Measurements from ENCODE around the gene ISM1.

Gene ISM1

DNA sequence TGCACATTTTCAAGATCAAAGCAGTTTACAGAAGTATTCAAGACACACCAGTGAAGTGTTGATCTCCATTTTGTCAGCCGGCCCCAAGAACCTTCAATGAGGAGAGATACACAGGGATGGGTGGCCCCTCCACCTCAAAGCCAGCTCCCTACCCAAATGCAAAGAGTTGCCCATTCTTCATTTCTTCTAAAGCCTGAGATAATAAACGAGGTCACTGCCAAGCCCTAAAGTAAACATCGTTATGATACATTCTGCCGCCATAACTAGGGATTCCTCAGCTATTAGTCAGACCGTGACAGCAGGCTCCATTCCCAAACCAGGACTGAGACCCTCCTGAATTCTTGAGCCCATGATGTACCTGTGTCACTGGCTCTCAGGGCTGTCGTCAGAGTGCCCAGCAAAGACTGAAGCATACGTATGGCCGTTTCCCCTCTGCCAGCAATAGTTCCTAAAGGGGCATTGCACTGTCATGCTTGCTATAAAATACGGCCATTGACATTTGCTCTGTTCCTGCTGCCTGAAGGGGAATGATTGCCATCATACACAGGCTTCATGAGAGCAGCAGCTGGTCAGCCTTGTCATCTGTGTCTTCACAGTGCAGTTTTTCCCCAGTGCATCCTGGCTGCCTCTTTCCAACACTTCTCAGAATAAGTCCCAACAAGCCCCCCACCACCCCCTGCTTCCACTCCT lies 41.7 kb downstream of the ISM1 start:
- no peak for FAIRE-seq
- TF ChIP-seq POLR2AphosphoS5 (IDR thresholded peaks at IDR 0.05; ENCODE audit: low read depth, low read length) = no peak
- no peak for TF ChIP-seq TAF1 (IDR thresholded peaks at IDR 0.05; ENCODE audit: low read depth, low read length)
- TF ChIP-seq POLR2A (IDR thresholded peaks at IDR 0.05; ENCODE audit: low read depth, low read length) = no peak
- TF ChIP-seq PAX5 (IDR thresholded peaks at IDR 0.05; ENCODE audit: insufficient read depth, low read length, severe bottlenecking) = no peak
- no peak for TF ChIP-seq POU2F2 (IDR thresholded peaks at IDR 0.05; ENCODE audit: low read depth, low read length)
- no peak for TF ChIP-seq SPI1 (IDR thresholded peaks at IDR 0.05; ENCODE audit: low read depth, low read length)
- no peak for DNase-seq (ENCODE audit: insufficient read length, low spot score)

- TF ChIP-seq POLR2A (IDR thresholded peaks at IDR 0.05; ENCODE audit: low read depth, low read length) = no peak
- TF ChIP-seq TAF1 (IDR thresholded peaks at IDR 0.05; ENCODE audit: low read depth, low read length) = no peak
- no peak for TF ChIP-seq POLR2AphosphoS5 (IDR thresholded peaks at IDR 0.05; ENCODE audit: low read depth, low read length)
- no peak for TF ChIP-seq SPI1 (IDR thresholded peaks at IDR 0.05; ENCODE audit: low read depth, low read length)
- no peak for TF ChIP-seq PAX5 (IDR thresholded peaks at IDR 0.05; ENCODE audit: insufficient read depth, low read length, severe bottlenecking)
- TF ChIP-seq POU2F2 (IDR thresholded peaks at IDR 0.05; ENCODE audit: low read depth, low read length) = no peak
- FAIRE-seq (no peak), DNase-seq (ENCODE audit: insufficient read length, low spot score) (no peak)
Observed at GRCh38 chr20:13263451-13263850, 42.4 kb downstream of the ISM1 start.

GRCh38 chr20:13264907-13265306 lies 43.8 kb downstream of the ISM1 start:
- TF ChIP-seq SPI1 (IDR thresholded peaks at IDR 0.05; ENCODE audit: low read depth, low read length) (no peak), POLR2AphosphoS5 (IDR thresholded peaks at IDR 0.05; ENCODE audit: low read depth, low read length) (no peak), POLR2A (IDR thresholded peaks at IDR 0.05; ENCODE audit: low read depth, low read length) (no peak), PAX5 (IDR thresholded peaks at IDR 0.05; ENCODE audit: insufficient read depth, low read length, severe bottlenecking) (no peak), TAF1 (IDR thresholded peaks at IDR 0.05; ENCODE audit: low read depth, low read length) (no peak), POU2F2 (IDR thresholded peaks at IDR 0.05; ENCODE audit: low read depth, low read length) (no peak)
- DNase-seq (ENCODE audit: insufficient read length, low spot score) (no peak), FAIRE-seq (no peak)

- DNase-seq (ENCODE audit: insufficient read length, low spot score) (no peak), FAIRE-seq (no peak)
- TF ChIP-seq SPI1 (IDR thresholded peaks at IDR 0.05; ENCODE audit: low read depth, low read length) (no peak), POLR2AphosphoS5 (IDR thresholded peaks at IDR 0.05; ENCODE audit: low read depth, low read length) (no peak), PAX5 (IDR thresholded peaks at IDR 0.05; ENCODE audit: insufficient read depth, low read length, severe bottlenecking) (no peak), POLR2A (IDR thresholded peaks at IDR 0.05; ENCODE audit: low read depth, low read length) (no peak), TAF1 (IDR thresholded peaks at IDR 0.05; ENCODE audit: low read depth, low read length) (no peak), POU2F2 (IDR thresholded peaks at IDR 0.05; ENCODE audit: low read depth, low read length) (no peak)
Observed at GRCh38 chr20:13265941-13266340, 44.9 kb downstream of the ISM1 start.

GRCh38 chr20:13267231-13267630 lies 46.2 kb downstream of the ISM1 start:
- no peak for DNase-seq (ENCODE audit: insufficient read length, low spot score)
- no peak for FAIRE-seq
- TF ChIP-seq TAF1 (IDR thresholded peaks at IDR 0.05; ENCODE audit: low read depth, low read length) (no peak), PAX5 (IDR thresholded peaks at IDR 0.05; ENCODE audit: insufficient read depth, low read length, severe bottlenecking) (no peak), SPI1 (IDR thresholded peaks at IDR 0.05; ENCODE audit: low read depth, low read length) (no peak), POLR2A (IDR thresholded peaks at IDR 0.05; ENCODE audit: low read depth, low read length) (no peak), POLR2AphosphoS5 (IDR thresholded peaks at IDR 0.05; ENCODE audit: low read depth, low read length) (no peak), POU2F2 (IDR thresholded peaks at IDR 0.05; ENCODE audit: low read depth, low read length) (no peak)

DNA sequence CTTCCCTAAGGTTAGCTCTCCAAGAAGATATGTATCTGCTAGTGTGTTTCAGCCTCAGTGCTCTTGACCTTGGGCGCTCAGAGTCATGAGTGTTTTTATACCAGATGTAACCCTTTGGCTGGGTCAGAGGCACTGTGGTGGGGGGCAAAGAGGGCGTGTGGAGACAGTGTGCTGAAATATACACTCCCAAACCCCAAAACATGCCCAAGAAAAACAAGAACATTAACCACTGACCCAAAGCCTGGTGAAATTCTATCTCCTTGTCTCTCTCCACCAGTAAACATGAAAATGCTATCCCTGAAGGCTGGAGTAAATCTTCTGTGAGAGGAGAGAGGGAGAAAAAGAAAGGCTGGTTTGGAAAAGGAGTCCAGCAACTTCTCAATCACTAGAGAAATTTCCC lies 47.9 kb downstream of the ISM1 start:
- DNase-seq (ENCODE audit: insufficient read length, low spot score) (no peak), FAIRE-seq (no peak)
- TF ChIP-seq PAX5 (IDR thresholded peaks at IDR 0.05; ENCODE audit: insufficient read depth, low read length, severe bottlenecking) (no peak), TAF1 (IDR thresholded peaks at IDR 0.05; ENCODE audit: low read depth, low read length) (no peak), SPI1 (IDR thresholded peaks at IDR 0.05; ENCODE audit: low read depth, low read length) (no peak), POU2F2 (IDR thresholded peaks at IDR 0.05; ENCODE audit: low read depth, low read length) (no peak), POLR2A (IDR thresholded peaks at IDR 0.05; ENCODE audit: low read depth, low read length) (no peak), POLR2AphosphoS5 (IDR thresholded peaks at IDR 0.05; ENCODE audit: low read depth, low read length) (no peak)

DNA sequence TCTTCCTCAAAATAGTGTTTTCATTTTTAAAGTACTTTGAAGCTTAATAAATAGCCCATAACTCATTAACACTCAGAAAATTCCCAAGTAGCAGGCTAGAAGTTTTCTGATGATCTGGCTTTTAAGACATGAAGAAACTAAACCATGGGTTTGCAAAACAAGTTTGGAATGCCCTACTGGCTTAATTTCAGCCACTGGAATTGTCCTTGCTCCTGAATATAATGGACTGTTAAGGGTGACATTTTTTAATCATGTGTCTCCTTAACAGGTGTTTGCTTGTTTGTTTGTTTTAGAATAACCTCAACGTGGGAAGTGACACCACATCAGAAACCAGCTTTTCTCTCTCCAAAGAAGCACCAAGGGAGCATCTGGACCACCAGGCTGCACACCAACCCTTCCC lies 49.1 kb downstream of the ISM1 start:
- FAIRE-seq (no peak), DNase-seq (ENCODE audit: insufficient read length, low spot score) (no peak)
- TF ChIP-seq SPI1 (IDR thresholded peaks at IDR 0.05; ENCODE audit: low read depth, low read length) (no peak), TAF1 (IDR thresholded peaks at IDR 0.05; ENCODE audit: low read depth, low read length) (no peak), POLR2A (IDR thresholded peaks at IDR 0.05; ENCODE audit: low read depth, low read length) (no peak), PAX5 (IDR thresholded peaks at IDR 0.05; ENCODE audit: insufficient read depth, low read length, severe bottlenecking) (no peak), POU2F2 (IDR thresholded peaks at IDR 0.05; ENCODE audit: low read depth, low read length) (no peak), POLR2AphosphoS5 (IDR thresholded peaks at IDR 0.05; ENCODE audit: low read depth, low read length) (no peak)

- FAIRE-seq (no peak), DNase-seq (ENCODE audit: insufficient read length, low spot score) (no peak)
- TF ChIP-seq SPI1 (IDR thresholded peaks at IDR 0.05; ENCODE audit: low read depth, low read length) (no peak), POLR2AphosphoS5 (IDR thresholded peaks at IDR 0.05; ENCODE audit: low read depth, low read length) (no peak), POU2F2 (IDR thresholded peaks at IDR 0.05; ENCODE audit: low read depth, low read length) (no peak), POLR2A (IDR thresholded peaks at IDR 0.05; ENCODE audit: low read depth, low read length) (no peak), TAF1 (IDR thresholded peaks at IDR 0.05; ENCODE audit: low read depth, low read length) (no peak), PAX5 (IDR thresholded peaks at IDR 0.05; ENCODE audit: insufficient read depth, low read length, severe bottlenecking) (no peak)
Observed at GRCh38 chr20:13271098-13271497, 50.0 kb downstream of the ISM1 start.

GRCh38 chr20:13271977-13272975 lies 51.2 kb downstream of the ISM1 start:
- FAIRE-seq (no peak), DNase-seq (ENCODE audit: insufficient read length, low spot score) (no peak)
- TF ChIP-seq SPI1 (IDR thresholded peaks at IDR 0.05; ENCODE audit: low read depth, low read length) (no peak), PAX5 (IDR thresholded peaks at IDR 0.05; ENCODE audit: insufficient read depth, low read length, severe bottlenecking) (no peak)

Data from GM12891 (cell line).